GM19043 (cell line): Measurements from ENCODE around the gene CCDC14.
A peak's percentile ranks its signal among the peaks of the same experiment; 100 is the strongest.
"Not testable (repeated sequence)": the region's sequence is repeated elsewhere in the genome, so short reads cannot be mapped to it uniquely, and the experiment has no call there.

Experiments used
- ATAC-seq: cut with Tn5 transposase; IDR thresholded peaks from one replicate; pipeline ENCODE4 v1.9.1; 2021; ENCODE audit warnings: low read depth; ENCODE audit not compliant: unreplicated experiment

CCDC14 gene

GRCh38 chr3:123960781-123961507, at the start of gene CCDC14:
TSS of gene CCDC14 (minus strand) at chr3:123961229. CDS start at chr3:123961173, 56 bp downstream.
- peak; percentile 84 for ATAC-seq

- ATAC-seq, result not testable (repeated sequence)
Measured at GRCh38 chr3:124008321-124008720, 47.3 kb upstream of the CCDC14 start.

- no peak for ATAC-seq
Measured at GRCh38 chr3:124007186-124007585, 46.2 kb upstream of the CCDC14 start.

GRCh38 chr3:124002405-124003079, 41.5 kb upstream of the CCDC14 start:
- not testable (repeated sequence) for ATAC-seq

GRCh38 chr3:124001366-124001765, 40.3 kb upstream of the CCDC14 start:
- not testable (repeated sequence) for ATAC-seq

- ATAC-seq, result no peak
Measured at GRCh38 chr3:123997543-123997942, 36.5 kb upstream of the CCDC14 start.

GRCh38 chr3:123993818-123994217, 32.8 kb upstream of the CCDC14 start:
- ATAC-seq, result no peak

- ATAC-seq, result not testable (repeated sequence)
Measured at GRCh38 chr3:123991730-123992588, 30.9 kb upstream of the CCDC14 start, which contains the start of gene ROPN1. TSS of gene ROPN1 (minus strand) at chr3:123992124. CDS start at chr3:123980481, 11,643 bp downstream.

- ATAC-seq, result no peak
Measured at GRCh38 chr3:123986427-123986826, 25.4 kb upstream of the CCDC14 start.

GRCh38 chr3:123984957-123985356, 23.9 kb upstream of the CCDC14 start:
- ATAC-seq, result no peak

GRCh38 chr3:123984350-123984749, 23.3 kb upstream of the CCDC14 start:
- no peak for ATAC-seq

- ATAC-seq, result not testable (repeated sequence)
Measured at GRCh38 chr3:123981317-123981716, 20.3 kb upstream of the CCDC14 start.

- no peak for ATAC-seq
Measured at GRCh38 chr3:123980539-123980938, 19.5 kb upstream of the CCDC14 start.

GRCh38 chr3:123979525-123980501, 18.8 kb upstream of the CCDC14 start:
- not testable (repeated sequence) for ATAC-seq

- ATAC-seq, result not testable (repeated sequence)
Measured at GRCh38 chr3:123976904-123977303, 15.9 kb upstream of the CCDC14 start.

- not testable (repeated sequence) for ATAC-seq
Measured at GRCh38 chr3:123976181-123976898, 15.3 kb upstream of the CCDC14 start.

- ATAC-seq, result not testable (repeated sequence)
Measured at GRCh38 chr3:123975030-123975429, 14.0 kb upstream of the CCDC14 start.

GRCh38 chr3:123971406-123971805, 10.4 kb upstream of the CCDC14 start:
- ATAC-seq, result no peak

GRCh38 chr3:123967260-123967659, 6.2 kb upstream of the CCDC14 start:
- ATAC-seq, result not testable (repeated sequence)
